NCI-H524 treated with DMSO at 0.1 percent for 48 hours (cell line): ENCODE data around the gene ADAMTS19.

Experiments
- DNase-seq: peaks from one replicate; lab custom pipeline; 2025; lab: John Stamatoyannopoulos, UW

Gene ADAMTS19

GRCh38 chr5:129766798-129767197, 306.7 kb downstream of the ADAMTS19 start:
- no peak for DNase-seq

DNA sequence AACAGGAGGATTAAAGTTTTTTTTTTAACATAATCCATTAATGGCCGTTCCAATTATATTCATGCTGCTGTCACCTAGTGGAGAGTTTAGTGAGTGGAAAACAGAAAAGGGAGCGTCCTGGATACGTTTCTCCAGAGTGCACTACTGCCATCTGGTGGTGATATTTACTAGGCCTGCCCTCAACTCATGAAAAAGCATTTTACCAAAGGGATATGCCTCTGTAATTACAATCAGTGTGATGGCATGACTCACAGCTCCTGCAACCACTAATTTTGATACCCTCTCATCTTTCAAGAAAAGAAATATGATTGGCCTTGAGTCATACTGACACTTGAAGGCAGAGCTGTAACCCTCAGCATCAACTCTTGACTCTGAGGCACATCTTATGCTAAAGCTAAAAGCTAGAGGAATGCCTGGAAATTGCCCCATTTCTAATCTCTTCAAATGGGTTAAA, 307.9 kb downstream of the ADAMTS19 start:
- peak; percentile 23 for DNase-seq

GRCh38 chr5:129768735-129769134, 308.6 kb downstream of the ADAMTS19 start:
- DNase-seq: no peak

DNA sequence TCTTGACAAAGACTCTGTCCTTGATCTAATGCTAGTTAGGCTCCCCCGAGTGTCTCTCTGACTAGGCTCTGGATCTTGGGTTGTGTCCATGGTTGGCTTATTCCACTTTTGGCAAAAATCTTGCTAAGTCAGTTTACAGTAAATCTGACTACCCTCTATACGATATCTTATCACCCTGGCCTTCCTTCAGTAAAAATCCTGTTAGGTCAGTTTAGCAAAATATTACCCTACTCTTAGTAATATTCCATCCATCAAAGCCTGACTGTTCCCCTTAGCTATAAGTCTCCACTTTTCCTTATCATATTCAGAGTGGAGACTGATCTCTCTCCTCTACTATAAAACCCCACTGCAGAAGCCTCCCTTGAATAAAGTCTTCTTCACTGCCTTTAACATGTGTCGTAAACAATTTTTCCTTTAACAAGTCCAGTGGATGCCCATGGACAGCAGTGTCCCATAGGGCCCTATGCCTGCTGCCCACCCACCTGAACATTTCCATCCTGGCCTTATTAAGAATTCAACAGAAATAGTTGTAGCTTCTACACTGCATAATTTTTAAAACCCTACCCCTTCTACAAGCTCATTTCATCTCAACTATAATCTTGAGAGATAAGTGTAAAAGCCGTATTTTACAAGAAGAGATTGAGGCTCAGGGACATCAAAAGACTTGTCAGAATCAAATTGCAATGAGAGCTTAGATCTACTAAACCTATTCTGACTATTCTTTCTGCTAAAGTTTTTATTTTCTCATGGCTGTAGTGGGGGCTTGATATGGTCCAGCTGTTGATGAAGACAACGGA, 310.1 kb downstream of the ADAMTS19 start:
- DNase-seq: no peak

DNA sequence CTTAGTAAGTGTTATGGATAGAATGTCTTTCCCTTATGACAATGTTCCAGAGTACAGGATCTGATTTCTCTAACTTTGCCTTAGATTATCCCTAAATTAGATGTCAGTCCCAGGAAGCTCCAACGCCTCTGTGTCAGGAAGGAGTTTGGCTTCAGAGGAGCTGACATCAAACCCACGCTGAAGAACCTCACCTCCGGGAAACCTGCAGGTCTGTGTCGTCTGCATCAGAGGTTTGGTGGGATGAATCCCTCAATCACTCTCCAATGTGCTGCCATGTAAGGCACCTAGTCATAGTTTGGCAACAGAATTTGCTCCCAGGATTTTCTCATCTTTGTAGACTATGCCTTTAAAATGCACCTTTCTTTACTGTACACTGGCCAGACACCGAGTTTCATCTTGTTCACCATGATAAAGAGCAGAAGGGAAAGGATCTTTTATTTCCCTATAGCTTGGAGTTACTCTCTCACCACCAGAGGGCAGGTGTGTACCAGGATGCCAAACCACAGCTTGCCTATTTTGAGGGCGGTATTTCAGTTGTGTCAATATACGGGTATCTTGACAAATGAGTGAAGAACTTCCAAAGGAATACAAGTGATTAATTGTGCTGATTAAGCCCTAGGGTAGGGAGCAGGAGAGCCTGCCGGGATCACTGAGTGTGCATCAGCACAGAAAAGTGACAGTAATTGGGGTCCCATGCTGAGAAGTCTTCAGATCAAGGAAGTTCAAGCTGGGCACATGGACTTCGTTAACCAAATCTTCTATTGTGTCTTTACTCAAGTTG, 311.1 kb downstream of the ADAMTS19 start:
- no peak for DNase-seq

DNA sequence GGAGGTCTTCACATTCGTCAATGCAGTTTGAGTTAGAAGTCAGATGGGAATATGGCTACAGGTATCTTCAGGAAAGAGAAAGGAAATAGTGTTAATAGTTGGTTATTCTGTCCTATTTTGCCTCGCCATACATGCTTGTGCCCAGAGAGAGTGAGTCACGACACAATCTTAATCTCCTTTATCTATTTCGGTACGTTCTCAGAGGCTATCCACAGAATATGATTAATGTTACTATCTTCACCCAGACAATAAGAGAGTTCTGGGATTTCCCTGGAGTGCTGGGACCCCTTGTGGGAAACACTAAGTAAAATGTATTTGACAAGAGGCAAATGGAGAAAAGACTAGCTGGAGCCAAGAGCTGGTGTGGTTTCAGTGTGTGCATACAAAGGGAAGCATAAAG, 313.3 kb downstream of the ADAMTS19 start:
- no peak for DNase-seq

GRCh38 chr5:129781594-129781993, 321.5 kb downstream of the ADAMTS19 start:
- no peak for DNase-seq
